Adrenal gland (tissue), 12 donors: Measurements from ENCODE around the gene TAF4. TPM values are rescaled to one million over a fixed set of nuclear protein-coding genes. Genes with fewer than 3 reads are reported as not detected.

Experiments used
- DNase-seq, 7 donors: peaks; one replicate each; pipeline ENCODE4 v3.0.0-alpha.2; 2019 to 2020
- H3K27ac ChIP-seq, 5 donors: fragments of 200-600 bp; sonication (generic) in 4 of 5; 1 replicate in 3 of 5; 2 replicates in 2 of 5; pipeline versions ENCODE4 v1.5.1 to v1.8.0; 2016 to 2020; ENCODE audit warnings: mild to moderate bottlenecking in 1 of 5
- H3K27me3 ChIP-seq: fragments of 200-600 bp; 2 replicates; pipeline ENCODE4 v1.8.0; 2021
- H3K36me3 ChIP-seq, 2 donors: fragments of 200-600 bp; replicated peaks in 1 of 2; 1 replicate in 1 of 2; 2 replicates in 1 of 2; pipeline versions ENCODE4 v1.5.1 to v1.8.0; 2018 to 2022
- H3K4me1 ChIP-seq, 2 donors: fragments of 200-600 bp; replicated peaks in 1 of 2; 1 replicate in 1 of 2; 2 replicates in 1 of 2; pipeline versions ENCODE4 v1.5.1 to v1.8.0; 2018 to 2021
- H3K4me3 ChIP-seq, 4 donors: fragments of 200-600 bp; sonication (generic) in 3 of 4; one replicate each; pipeline ENCODE4 v1.5.1; 2016 to 2018
- H3K9me3 ChIP-seq, 3 donors: fragments of 200-600 bp; sonication (generic) in 1 of 3; replicated peaks in 1 of 3; 1 replicate in 2 of 3; 2 replicates in 1 of 3; pipeline versions ENCODE4 v1.5.1 to v1.8.0; 2016 to 2021
- POLR2A ChIP-seq, 2 donors: fragments of 450-650 bp; IDR thresholded peaks; one replicate each; pipeline ENCODE4 v1.6.1; 2017; ENCODE audit warnings: antibody characterized with exemption in 2 of 2, mild to moderate bottlenecking in 2 of 2, moderate library complexity in 1 of 2
- WGBS, 4 donors: extraction: QIAGEN DNeasy Blood & Tissue Kit in 2 of 4; methylation state at CpG; one replicate each; pipeline versions ENCODE4 v1.1.5 to v1.1.7; 2013 to 2017; 5-methylcytosine and 5-hydroxymethylcytosine counted together
- intact Hi-C, 2 donors: fragments of 100-400 bp; cut with DNase I; formaldehyde crosslinking; loops; one replicate each; pipeline versions ENCODE4 v1.14.1 to v1.15.0; 2022 to 2023
- polyA plus RNA-seq, 3 donors: library from polyadenylated mRNA; stranded (reverse); fragments of 200-250 nt in 2 of 3; fragments of 350-450 nt in 1 of 3; fragmentation: Illumina TruSeq in 1 of 3; extraction: RNeasy Lipid Tissue Mini Kit (QIAGEN cat#74804) in 1 of 3; gene quantifications; one replicate each; pipeline ENCODE4 v1.2.3, GENCODE V29; 2013 to 2014
- total RNA-seq, 9 donors: library from RNA; depleted of rRNA in 4 of 9; stranded (reverse); fragments of >200 nt in 4 of 9; fragments of 120-200 nt in 1 of 9; fragmentation: NEBNext Ultra II Directional in 1 of 9; extraction: Animal tissue kit (Norgen Biotek cat#: 25700) in 1 of 9; gene quantifications; one replicate each; pipeline versions ENCODE4 v1.1.0 to v1.2.4, GENCODE V29; 2013 to 2023
- TF ChIP-seq, protein P1 (sequence below), 6 experiments: fragments of 450-650 bp in 4 of 6; fragments of 200-600 bp in 2 of 6; sonication (generic) in 1 of 6; IDR thresholded peaks; 1 replicate in 5 of 6; 2 replicates in 1 of 6; pipeline versions ENCODE4 v1.5.1 to v1.8.0; 2016 to 2021; ENCODE audit warnings: antibody characterized with exemption in 6 of 6, mild to moderate bottlenecking in 2 of 6, moderate library complexity in 1 of 6
- donor health status: healthy with polysubstance abuse.
- donor health status: Bipolar disorder and iron deficiency.
- donor health status: DM: yes; HTN: yes; CAD: no.
- donor health status: DM: no; HTN: no; CAD: no.
- donor health status: DM: no; HTN: no; CAD: no.
- donor health status: DM: yes; HTN: yes; CAD: no.

Gene TAF4
- total and polyA plus RNA-seq, 12 donors: 5.2 to 30.9 (median 14.8) TPM

DNA sequence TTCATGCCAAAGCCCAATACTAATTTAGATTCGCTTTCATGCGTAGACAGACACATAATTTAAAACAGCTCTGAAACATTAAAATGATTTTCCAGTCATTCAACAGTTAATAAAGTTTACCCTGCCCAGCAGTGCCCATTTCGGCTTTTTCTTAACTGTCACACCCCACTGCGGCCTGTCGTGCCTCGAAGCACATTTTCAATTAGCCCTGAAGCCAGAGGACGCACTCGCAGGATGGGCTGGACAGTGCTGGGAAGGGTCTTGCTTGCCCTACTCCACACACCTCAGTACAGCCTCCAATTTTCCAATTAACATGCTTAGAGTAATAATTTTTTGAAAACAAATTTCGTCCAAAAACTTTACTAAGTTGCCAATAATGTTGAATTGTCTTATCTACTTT is 35.3 kb downstream of the TAF4 start:
- DNase-seq: no peak
- Histone ChIP-seq H3K9me3 (no peaks in the 10 kb centered on the region), H3K36me3 (no peaks in the 10 kb centered on the region), H3K27ac (no peak overlapping the region), H3K4me1 (peaks cover 9 to 24% of the 10 kb centered on the region in 2 donors), H3K27me3 (no peaks in the 10 kb centered on the region), H3K4me3 (no peak overlapping the region)
- intact Hi-C loops: no loop called here
- 88 to 96% (median 93%) methylated on average over 9 of the region's 9 CpGs for WGBS, 4 donors
- no peak for TF ChIP-seq POLR2A (IDR thresholded peaks at IDR 0.05)
- TF ChIP-seq, protein P1, sequence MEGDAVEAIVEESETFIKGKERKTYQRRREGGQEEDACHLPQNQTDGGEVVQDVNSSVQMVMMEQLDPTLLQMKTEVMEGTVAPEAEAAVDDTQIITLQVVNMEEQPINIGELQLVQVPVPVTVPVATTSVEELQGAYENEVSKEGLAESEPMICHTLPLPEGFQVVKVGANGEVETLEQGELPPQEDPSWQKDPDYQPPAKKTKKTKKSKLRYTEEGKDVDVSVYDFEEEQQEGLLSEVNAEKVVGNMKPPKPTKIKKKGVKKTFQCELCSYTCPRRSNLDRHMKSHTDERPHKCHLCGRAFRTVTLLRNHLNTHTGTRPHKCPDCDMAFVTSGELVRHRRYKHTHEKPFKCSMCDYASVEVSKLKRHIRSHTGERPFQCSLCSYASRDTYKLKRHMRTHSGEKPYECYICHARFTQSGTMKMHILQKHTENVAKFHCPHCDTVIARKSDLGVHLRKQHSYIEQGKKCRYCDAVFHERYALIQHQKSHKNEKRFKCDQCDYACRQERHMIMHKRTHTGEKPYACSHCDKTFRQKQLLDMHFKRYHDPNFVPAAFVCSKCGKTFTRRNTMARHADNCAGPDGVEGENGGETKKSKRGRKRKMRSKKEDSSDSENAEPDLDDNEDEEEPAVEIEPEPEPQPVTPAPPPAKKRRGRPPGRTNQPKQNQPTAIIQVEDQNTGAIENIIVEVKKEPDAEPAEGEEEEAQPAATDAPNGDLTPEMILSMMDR (IDR thresholded peaks at IDR 0.05): no peak

DNA sequence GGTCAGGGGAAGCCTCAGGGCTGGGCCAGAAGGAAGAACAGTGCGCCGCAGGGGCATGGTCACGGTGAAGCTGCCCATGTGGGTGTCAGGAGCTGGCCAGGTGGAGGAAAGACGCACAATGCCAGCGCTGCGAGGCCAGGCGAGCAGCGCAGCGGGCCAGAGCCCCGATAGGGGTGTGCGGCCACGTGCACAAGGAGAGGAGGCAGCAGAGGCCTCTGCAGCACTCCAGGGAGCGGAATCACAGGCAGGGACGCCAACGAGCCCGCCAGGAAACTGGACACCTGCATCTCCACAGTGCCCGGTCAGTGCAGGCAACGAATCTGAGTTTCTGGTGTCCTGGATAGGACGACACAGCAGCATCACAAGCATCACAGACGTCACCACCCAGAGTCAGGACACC is 35.7 kb downstream of the TAF4 start:
- DNase-seq: no peak
- Histone ChIP-seq H3K9me3 (no peaks in the 10 kb centered on the region), H3K4me1 (peaks cover 9 to 28% of the 10 kb centered on the region in 2 donors), H3K36me3 (no peaks in the 10 kb centered on the region), H3K27me3 (no peaks in the 10 kb centered on the region), H3K4me3 (no peak overlapping the region), H3K27ac (no peak overlapping the region)
- WGBS, 4 donors: 90 to 97% (median 94%) methylated on average over 12 to 20 of the region's 20 CpGs
- intact Hi-C loops: no loop called here
- TF ChIP-seq, protein P1 (IDR thresholded peaks at IDR 0.05): no peak
- TF ChIP-seq POLR2A (IDR thresholded peaks at IDR 0.05): no peak

DNA sequence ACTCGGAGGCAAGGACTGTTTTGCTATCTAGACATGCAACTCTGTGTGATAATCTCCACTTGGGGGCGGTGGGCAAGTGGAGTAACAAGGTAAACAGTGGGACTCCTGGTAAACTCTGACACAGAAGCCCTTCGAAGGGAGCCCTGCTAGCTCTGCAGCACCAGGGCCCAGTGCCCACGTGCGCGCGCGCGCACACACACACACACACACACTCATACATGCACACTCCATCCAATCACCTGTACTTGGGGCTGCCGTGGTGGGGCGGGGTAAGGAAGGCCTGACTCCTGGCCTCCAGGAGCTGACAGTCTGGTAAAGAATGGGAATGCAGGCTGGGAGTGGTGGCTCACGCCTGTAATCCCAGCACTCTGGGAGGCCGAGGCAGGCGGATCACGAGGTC is 36.4 kb downstream of the TAF4 start:
- H3K36me3 ChIP-seq: no peaks in the 10 kb centered on the region
- no peaks in the 10 kb centered on the region for H3K27me3 ChIP-seq
- no peak overlapping the region for H3K4me3 ChIP-seq
- no peak for TF ChIP-seq POLR2A (IDR thresholded peaks at IDR 0.05)
- TF ChIP-seq, protein P1 (IDR thresholded peaks at IDR 0.05): no peak
- WGBS, 4 donors: 79 to 92% (median 89%) methylated on average over 10 to 15 of the region's 15 CpGs
- no peak overlapping the region for H3K27ac ChIP-seq
- DNase-seq: no peak
- H3K9me3 ChIP-seq: no peaks in the 10 kb centered on the region
- intact Hi-C loops: no loop called here
- peaks cover 9 to 28% of the 10 kb centered on the region in 2 donors for H3K4me1 ChIP-seq

DNA sequence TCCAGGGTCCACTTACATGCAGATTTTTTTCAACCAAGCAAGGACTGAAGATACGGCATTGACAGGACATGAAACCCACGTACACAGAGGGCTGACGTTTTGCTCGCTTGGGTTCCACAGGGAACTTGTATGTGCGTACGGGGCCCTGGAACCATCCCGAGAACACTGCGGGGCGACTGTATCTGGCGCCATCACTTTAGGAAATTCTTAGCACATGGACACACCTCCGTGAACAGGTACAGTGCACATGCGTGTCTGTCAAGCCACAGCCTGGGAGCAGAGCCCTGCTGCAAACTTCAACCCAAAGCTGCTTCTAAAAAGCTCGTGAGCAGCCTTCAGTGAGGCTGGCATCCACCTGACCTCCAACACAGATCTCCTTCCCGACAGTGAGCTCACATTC is 37.3 kb downstream of the TAF4 start:
- DNase-seq: no peak
- H3K4me1 ChIP-seq: peaks cover 9 to 28% of the 10 kb centered on the region in 2 donors
- H3K27me3 ChIP-seq: no peaks in the 10 kb centered on the region
- H3K36me3 ChIP-seq: no peaks in the 10 kb centered on the region
- TF ChIP-seq POLR2A (IDR thresholded peaks at IDR 0.05): no peak
- TF ChIP-seq, protein P1 (IDR thresholded peaks at IDR 0.05): no peak
- no peak overlapping the region for H3K4me3 ChIP-seq
- 91 to 93% (median 92%) methylated on average over 12 to 14 of the region's 14 CpGs for WGBS, 4 donors
- H3K9me3 ChIP-seq: no peaks in the 10 kb centered on the region
- intact Hi-C loops: no loop called here
- no peak overlapping the region for H3K27ac ChIP-seq
